BLaER1 treated with 17β-estradiol and CSF1 and Interleukin-3, amounts not matched to agents 10 nM and 100 nM (cell line): ENCODE data around the gene MAP3K9.

ENCODE experiments used
- H3K27ac ChIP-seq, 11 experiments: shearing (Covaris generic); formaldehyde crosslinking; 2 replicates each; pipeline ENCODE4 v1.8.1; 2022
- H3K27me3 ChIP-seq, 11 experiments: shearing (Covaris generic); formaldehyde crosslinking; 2 replicates each; pipeline ENCODE4 v1.8.1; 2022
- H3K36me3 ChIP-seq, 11 experiments: shearing (Covaris generic); formaldehyde crosslinking; 2 replicates each; pipeline ENCODE4 v1.8.1; 2022
- H3K4me1 ChIP-seq, 10 experiments: shearing (Covaris generic); formaldehyde crosslinking; 2 replicates each; pipeline ENCODE4 v1.8.1; 2022
- H3K4me2 ChIP-seq, 11 experiments: shearing (Covaris generic); formaldehyde crosslinking; 2 replicates each; pipeline ENCODE4 v1.8.1; 2022
- H3K4me3 ChIP-seq, 10 experiments: shearing (Covaris generic); formaldehyde crosslinking; 2 replicates each; pipeline ENCODE4 v1.8.1; 2022
- H3K9ac ChIP-seq, 11 experiments: shearing (Covaris generic); formaldehyde crosslinking; 2 replicates each; pipeline ENCODE4 v1.8.1; 2022
- H3K9me3 ChIP-seq, 11 experiments: shearing (Covaris generic); formaldehyde crosslinking; replicated peaks in 1 of 11; 2 replicates each; pipeline ENCODE4 v1.8.1; 2022
- H4K20me1 ChIP-seq, 11 experiments: shearing (Covaris generic); formaldehyde crosslinking; 2 replicates each; pipeline ENCODE4 v1.8.1; 2022
- Cebpa-rat ChIP-seq, 11 experiments: shearing (Covaris generic); IDR thresholded peaks; 2 replicates each; pipeline ENCODE4 v1.8.1; 2022

The MAP3K9 gene

DNA sequence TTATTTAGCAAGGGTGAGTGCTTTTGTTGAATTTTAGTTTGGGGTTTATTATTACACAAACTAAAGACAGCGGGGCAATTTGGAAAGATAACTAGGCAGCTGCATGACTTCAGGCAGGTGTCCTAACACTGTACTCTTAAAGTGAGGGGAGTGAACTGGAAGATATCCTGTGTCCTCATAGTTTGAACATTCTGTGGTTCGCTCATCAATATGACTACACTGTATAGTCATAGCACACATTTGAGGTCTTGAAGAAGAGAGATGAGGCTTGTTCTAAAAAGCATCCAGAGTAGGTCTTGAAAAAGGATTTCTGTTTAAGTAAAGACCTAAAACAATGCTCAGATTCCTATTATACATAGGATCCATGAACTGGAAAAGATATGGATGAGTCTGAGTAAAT lies 1.7 kb upstream of the MAP3K9 start:
- no peak overlapping the region for H3K4me3 ChIP-seq
- H3K36me3 ChIP-seq, result no peaks in the 10 kb centered on the region
- no peak overlapping the region for H3K27ac ChIP-seq
- H3K9ac ChIP-seq, result no peak overlapping the region
- no peaks in the 10 kb centered on the region for H3K9me3 ChIP-seq
- no peaks in the 10 kb centered on the region for H4K20me1 ChIP-seq
- H3K4me2 ChIP-seq, result no peak overlapping the region
- peaks cover 28 to 33% (median 31%) of the 10 kb centered on the region in 11 experiments for H3K27me3 ChIP-seq
- no peak for TF ChIP-seq Cebpa-rat (IDR thresholded peaks at IDR 0.05)
- peaks cover 8 to 21% (median 18%) of the 10 kb centered on the region in 10 experiments; a peak in 17 of 20 replicates for H3K4me1 ChIP-seq

GRCh38 chr14:70810621-70811020 lies 1.3 kb upstream of the MAP3K9 start:
- Histone ChIP-seq H3K4me1 (peaks cover 8 to 21% (median 18%) of the 10 kb centered on the region in 10 experiments; a peak in 17 of 20 replicates), H3K9ac (no peak overlapping the region), H3K4me2 (no peak overlapping the region), H3K9me3 (no peaks in the 10 kb centered on the region), H3K4me3 (no peak overlapping the region), H3K36me3 (no peaks in the 10 kb centered on the region), H3K27me3 (peaks cover 28 to 37% (median 34%) of the 10 kb centered on the region in 11 experiments), H4K20me1 (0 out of 22 replicates have a peak, but pooled peaks cover 0 to 4% (median 0%) of the 10 kb centered on the region in 11 experiments), H3K27ac (no peak overlapping the region)
- no peak for TF ChIP-seq Cebpa-rat (IDR thresholded peaks at IDR 0.05)

- peak overlapping the region; percentile 60 to 82 (median 76) for H3K9ac ChIP-seq
- H3K4me3 ChIP-seq, result peak overlapping the region; percentile 81 to 95 (median 86)
- no peaks in the 10 kb centered on the region for H3K9me3 ChIP-seq
- 0 out of 22 replicates have a peak, but pooled peaks cover 0 to 6% (median 0%) of the 10 kb centered on the region in 11 experiments for H4K20me1 ChIP-seq
- peak overlapping the region in 8 of 11 experiments; percentile 3 to 53 (median 32); a peak in 9 of 22 replicates for H3K27ac ChIP-seq
- peak overlapping the region; percentile 87 to 99 (median 98) for H3K4me2 ChIP-seq
- peaks cover 9 to 20% (median 16%) of the 10 kb centered on the region in 10 experiments; a peak in 19 of 20 replicates for H3K4me1 ChIP-seq
- peaks cover 28 to 38% (median 34%) of the 10 kb centered on the region in 11 experiments for H3K27me3 ChIP-seq
- TF ChIP-seq Cebpa-rat (IDR thresholded peaks at IDR 0.05), result no peak
- no peaks in the 10 kb centered on the region for H3K36me3 ChIP-seq
These were observed 693 bp downstream of the MAP3K9 start for GRCh38 chr14:70808416-70809224.

DNA sequence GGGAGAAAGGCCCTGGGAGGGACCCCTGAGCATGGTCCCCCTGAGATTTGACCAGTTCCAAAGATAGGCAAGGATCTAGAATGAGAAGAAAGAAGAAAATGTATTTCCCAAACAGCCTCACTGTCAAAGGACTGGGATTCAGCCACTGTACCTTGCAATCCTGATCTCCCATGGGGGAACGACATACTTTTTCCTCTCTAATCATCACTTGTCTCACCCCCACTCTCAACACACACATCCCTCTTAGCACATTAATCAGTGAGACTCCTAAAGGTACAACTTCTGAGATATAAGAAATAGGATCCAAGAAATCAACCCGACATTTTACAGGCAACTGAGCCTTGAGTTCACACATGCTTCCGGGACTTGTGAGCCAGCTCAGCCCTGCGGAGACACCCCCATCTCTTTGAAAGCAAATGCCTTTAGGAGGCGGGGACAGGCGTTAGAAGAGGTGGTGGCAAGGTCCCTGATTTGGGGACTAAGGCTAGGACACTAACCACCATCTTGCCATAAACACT lies 1.4 kb downstream of the MAP3K9 start:
- H3K27ac ChIP-seq, result no peak overlapping the region
- peaks cover 7 to 26% (median 18%) of the 10 kb centered on the region in 10 experiments; a peak in 19 of 20 replicates for H3K4me1 ChIP-seq
- 0 out of 22 replicates have a peak, but pooled peaks cover 0 to 6% (median 0%) of the 10 kb centered on the region in 11 experiments for H4K20me1 ChIP-seq
- H3K4me3 ChIP-seq, result peak overlapping the region; percentile 81 to 95 (median 86)
- no peaks in the 10 kb centered on the region for H3K36me3 ChIP-seq
- peak overlapping the region in 1 of 11 experiments; percentile 13; a peak in 1 of 22 replicates for H3K9ac ChIP-seq
- H3K4me2 ChIP-seq, result peak overlapping the region; percentile 66 to 99 (median 98)
- peaks cover 28 to 38% (median 34%) of the 10 kb centered on the region in 11 experiments for H3K27me3 ChIP-seq
- no peak for TF ChIP-seq Cebpa-rat (IDR thresholded peaks at IDR 0.05)
- no peaks in the 10 kb centered on the region for H3K9me3 ChIP-seq

DNA sequence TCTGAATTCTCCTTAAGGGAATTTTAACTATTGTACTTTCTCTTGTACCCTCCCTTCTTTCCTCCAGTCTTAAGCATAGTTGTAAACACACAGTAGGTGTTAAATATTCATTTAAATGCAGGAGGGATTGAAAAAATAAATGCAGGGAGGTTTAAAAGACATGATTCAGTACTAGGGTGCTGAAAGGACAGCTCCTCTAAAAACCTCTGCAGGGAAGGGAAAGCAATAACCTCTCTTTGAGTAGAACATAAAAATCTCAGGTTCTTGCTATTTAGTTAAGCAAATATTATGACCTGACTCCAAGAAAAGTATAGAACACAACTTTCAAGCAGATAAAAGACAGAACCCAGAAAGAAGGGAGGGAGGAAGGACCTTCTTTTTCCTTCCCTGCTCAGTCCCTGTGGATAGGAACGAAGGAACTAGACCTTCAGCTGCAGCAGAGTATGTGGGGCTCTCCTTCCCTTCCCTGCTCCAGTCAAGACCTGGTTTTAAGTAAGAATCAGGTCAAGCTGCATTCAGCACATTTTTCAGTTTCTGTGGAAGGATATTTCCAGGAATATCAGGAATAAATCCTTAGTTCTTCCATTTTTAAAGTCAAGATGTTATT lies 4.7 kb downstream of the MAP3K9 start:
- Histone ChIP-seq H3K4me3 (no peak overlapping the region), H3K4me1 (peaks cover 7 to 28% (median 15%) of the 10 kb centered on the region in 10 experiments; a peak in 19 of 20 replicates), H3K27me3 (peaks cover 28 to 38% (median 34%) of the 10 kb centered on the region in 11 experiments), H3K4me2 (peak overlapping the region in 2 of 11 experiments; percentile 67 to 70; a peak in 3 of 22 replicates), H4K20me1 (0 out of 22 replicates have a peak, but pooled peaks cover 0 to 6% (median 0%) of the 10 kb centered on the region in 11 experiments), H3K9me3 (no peaks in the 10 kb centered on the region), H3K27ac (no peak overlapping the region), H3K36me3 (peaks cover 0 to 7% (median 0%) of the 10 kb centered on the region in 11 experiments; a peak in 2 of 22 replicates), H3K9ac (no peak overlapping the region)
- TF ChIP-seq Cebpa-rat (IDR thresholded peaks at IDR 0.05), result no peak

DNA sequence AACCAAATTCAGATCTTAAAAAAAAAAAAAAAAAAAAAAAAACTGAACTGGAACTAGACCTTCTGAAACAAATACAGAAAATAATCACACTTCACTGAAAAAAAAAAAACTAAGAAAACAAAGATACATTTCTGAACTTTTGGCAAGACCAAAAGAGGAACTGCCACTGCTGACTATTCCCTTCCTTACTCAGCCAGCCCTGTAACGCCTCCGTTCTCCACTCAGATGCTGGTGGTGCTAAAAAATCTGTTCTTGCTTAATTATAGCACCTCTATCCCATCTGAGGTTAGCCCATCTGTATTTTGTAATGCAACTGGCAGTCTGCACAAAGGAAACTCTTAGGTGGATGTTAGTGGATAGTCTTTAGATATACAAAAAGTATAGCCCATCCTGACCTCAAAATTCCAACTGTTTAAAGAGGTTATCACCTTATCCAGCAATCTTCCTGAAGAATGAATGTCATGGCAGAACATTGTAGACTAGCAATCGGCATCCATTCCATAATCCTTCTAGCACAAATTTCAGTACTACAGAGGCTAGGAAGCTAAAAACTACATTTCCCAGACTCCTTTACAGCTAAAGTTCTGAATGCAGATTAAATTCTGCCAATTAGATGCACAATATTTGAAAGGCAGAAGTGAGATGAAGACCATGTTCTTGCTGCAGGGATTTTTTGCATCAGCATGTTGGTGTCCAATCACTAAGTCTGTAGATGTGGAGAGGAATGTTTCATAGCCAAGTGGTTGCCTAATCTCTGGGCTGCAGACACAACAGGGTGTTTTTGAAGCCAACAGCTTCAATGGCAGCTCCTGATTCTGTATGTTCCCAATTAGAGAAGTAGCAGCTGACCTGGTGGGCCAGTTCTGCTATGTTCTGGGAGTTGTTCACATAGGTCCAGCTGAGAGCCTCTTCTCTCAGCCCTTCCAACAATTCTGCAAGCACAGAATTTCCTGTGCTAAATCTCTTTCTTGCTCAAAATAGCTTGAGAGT lies 5.7 kb downstream of the MAP3K9 start:
- H3K36me3 ChIP-seq, result peaks cover 0 to 7% (median 0%) of the 10 kb centered on the region in 11 experiments; a peak in 2 of 22 replicates
- H3K4me3 ChIP-seq, result no peak overlapping the region
- H3K27ac ChIP-seq, result peak overlapping the region in 1 of 11 experiments; percentile 18; a peak in 1 of 22 replicates
- 0 out of 22 replicates have a peak, but pooled peaks cover 0 to 6% (median 0%) of the 10 kb centered on the region in 11 experiments for H4K20me1 ChIP-seq
- no peak for TF ChIP-seq Cebpa-rat (IDR thresholded peaks at IDR 0.05)
- peaks cover 22 to 33% (median 28%) of the 10 kb centered on the region in 11 experiments for H3K27me3 ChIP-seq
- no peak overlapping the region for H3K9ac ChIP-seq
- peak overlapping the region in 4 of 11 experiments; percentile 38 to 74 (median 53); a peak in 7 of 22 replicates for H3K4me2 ChIP-seq
- no peaks in the 10 kb centered on the region for H3K9me3 ChIP-seq
- peaks cover 7 to 28% (median 14%) of the 10 kb centered on the region in 10 experiments; a peak in 19 of 20 replicates for H3K4me1 ChIP-seq

GRCh38 chr14:70802379-70802778 lies 6.9 kb downstream of the MAP3K9 start:
- no peak overlapping the region for H3K9ac ChIP-seq
- 0 out of 22 replicates have a peak, but pooled peaks cover 0 to 6% (median 0%) of the 10 kb centered on the region in 11 experiments for H4K20me1 ChIP-seq
- peak overlapping the region in 3 of 11 experiments; percentile 39 to 74 (median 67); a peak in 5 of 22 replicates for H3K4me2 ChIP-seq
- no peak overlapping the region for H3K4me3 ChIP-seq
- H3K9me3 ChIP-seq, result no peaks in the 10 kb centered on the region
- H3K36me3 ChIP-seq, result peaks cover 0 to 7% (median 0%) of the 10 kb centered on the region in 11 experiments; a peak in 2 of 22 replicates
- H3K27ac ChIP-seq, result no peak overlapping the region; a peak in 1 of 22 replicates
- H3K4me1 ChIP-seq, result peaks cover 0 to 23% (median 5%) of the 10 kb centered on the region in 10 experiments; a peak in 10 of 20 replicates
- peaks cover 11 to 20% (median 16%) of the 10 kb centered on the region in 11 experiments for H3K27me3 ChIP-seq
- TF ChIP-seq Cebpa-rat (IDR thresholded peaks at IDR 0.05), result no peak
